GM12878 (cell line): Measurements from ENCODE around the gene CPD. TPM values are rescaled to one million over a fixed set of nuclear protein-coding genes. Genes with fewer than 3 reads are reported as not detected.
"Not testable (repeated sequence)": the region's sequence is repeated elsewhere in the genome, so short reads cannot be mapped to it uniquely, and the experiment has no call there.

ENCODE experiments used
- ATAC-seq: fragments of 200-7000 bp; cut with Tn5 transposase; 3 replicates; pipeline ENCODE4 v1.9.1; 2020; ENCODE audit warnings: mild to moderate bottlenecking, moderate library complexity
- BruUV-seq: library from RNA; stranded (reverse); fragments of 400-500 nt; replicated peaks from 2 replicates; lab custom pipeline; 2021; lab: Mats Ljungman, UMichigan
- CTCF ChIA-PET: fragments of 300-600 bp; sonication (Branson Sonifier 250); formaldehyde crosslinking; extraction: SDS; loops from one replicate; lab custom pipeline; 2021; ENCODE audit warnings: inconsistent platforms; lab: Yijun Ruan, JAX
- POLR2A ChIA-PET: fragments of 350-600 bp; formaldehyde crosslinking; extraction: SDS; loops from one replicate; lab custom pipeline; 2021; ENCODE audit warnings: inconsistent platforms; lab: Charles Lee
- RAD21 ChIA-PET: fragments of 300-600 bp; sonication (Branson Sonifier 250); formaldehyde crosslinking; loops from one replicate; lab custom pipeline; 2023; ENCODE audit warnings: antibody characterized with exemption; ENCODE audit not compliant: unreplicated experiment; lab: Charles Lee
- SMC1A ChIA-PET: fragments of 300-600 bp; sonication (Branson Sonifier 250); formaldehyde crosslinking; loops from one replicate; lab custom pipeline; 2023; ENCODE audit not compliant: unreplicated experiment, uncharacterized antibody; lab: Charles Lee
- DNase-seq: peaks from one replicate; pipeline ENCODE4 v3.0.0-alpha.2; 2011; ENCODE audit warnings: low read depth, low spot score
- FAIRE-seq: peaks from 3 replicates; lab custom pipeline; 2011; peaks lifted over from hg19 to GRCh38; lab: Jason Lieb, UNC
- H2AFZ ChIP-seq: 2 replicates; pipeline ENCODE4 v1.6.0; 2011; ENCODE audit warnings: low read depth, low read length, control low read depth; ENCODE audit not compliant: control insufficient read depth
- H3K27ac ChIP-seq: 2 replicates; pipeline ENCODE4 v1.5.1; 2011; ENCODE audit warnings: control low read depth; ENCODE audit not compliant: control insufficient read depth, insufficient read depth
- H3K27me3 ChIP-seq, 2 experiments: replicated peaks in 1 of 2; 2 replicates each; pipeline versions ENCODE4 v1.6.0 to v1.6.1; 2011; ENCODE audit warnings: low read length in 1 of 2; ENCODE audit not compliant: control insufficient read depth in 2 of 2, insufficient read depth in 2 of 2
- H3K36me3 ChIP-seq, 2 experiments: 2 replicates each; pipeline ENCODE4 v1.5.1; 2011; ENCODE audit warnings: low read length in 1 of 2; ENCODE audit not compliant: control insufficient read depth in 2 of 2, insufficient read depth in 2 of 2
- H3K4me1 ChIP-seq: 2 replicates; pipeline ENCODE4 v1.6.1; 2011; ENCODE audit warnings: mild to moderate bottlenecking, low read length, moderate library complexity, mixed read lengths; ENCODE audit not compliant: control insufficient read depth, insufficient read depth
- H3K4me2 ChIP-seq: 2 replicates; pipeline ENCODE4 v1.6.0; 2011; ENCODE audit warnings: control low read depth; ENCODE audit not compliant: control insufficient read depth, insufficient read depth
- H3K4me3 ChIP-seq: fragments of 200-600 bp; sonication (generic); 2 replicates; pipeline ENCODE4 v1.5.1; 2016
- H3K79me2 ChIP-seq: 2 replicates; pipeline ENCODE4 v1.6.0; 2011; ENCODE audit warnings: low read length; ENCODE audit not compliant: control insufficient read depth, insufficient read depth
- H3K9ac ChIP-seq: 2 replicates; pipeline ENCODE4 v1.8.0; 2011; ENCODE audit warnings: low read length, control low read depth, mixed read lengths; ENCODE audit not compliant: control insufficient read depth, insufficient read depth
- H3K9me3 ChIP-seq: replicated peaks from 3 replicates; pipeline ENCODE4 v1.5.1; 2011; ENCODE audit warnings: mild to moderate bottlenecking, low read length; ENCODE audit not compliant: control insufficient read depth, insufficient read depth
- H4K20me1 ChIP-seq: 2 replicates; pipeline ENCODE4 v1.6.0; 2011; ENCODE audit not compliant: control insufficient read depth, insufficient read depth
- BACH1 ChIP-seq: fragments of 450-650 bp; IDR thresholded peaks from 2 replicates; pipeline ENCODE4 v1.6.1; 2017; ENCODE audit warnings: mild to moderate bottlenecking, borderline replicate concordance
- CBFB ChIP-seq: IDR thresholded peaks from 2 replicates; pipeline ENCODE4 v1.6.1; 2016; ENCODE audit warnings: antibody characterized with exemption, low read depth
- RUNX3 ChIP-seq: IDR thresholded peaks from 2 replicates; pipeline ENCODE4 v1.6.1; 2012; ENCODE audit warnings: low read length, inconsistent platforms
- YBX1 ChIP-seq: fragments of 450-650 bp; IDR thresholded peaks from 2 replicates; pipeline ENCODE4 v1.6.1; 2016; ENCODE audit warnings: antibody characterized with exemption
- YY1 ChIP-seq: IDR thresholded peaks from 2 replicates; pipeline ENCODE4 v1.6.1; 2011; ENCODE audit warnings: low read depth, mild to moderate bottlenecking, low read length
- WGBS: methylation state at CpG from one replicate; pipeline ENCODE4 v1.1.6; 2016; ENCODE audit warnings: low lambda C conversion rate; ENCODE audit not compliant: insufficient replicate concordance, insufficient coverage; ENCODE audit errors: missing lambda C conversion rate; 5-methylcytosine and 5-hydroxymethylcytosine counted together
- in situ Hi-C: fragments of 300-500 bp; cut with MboI; formaldehyde crosslinking; loops from 9 replicates; pipeline ENCODE4 v1.14.3; 2018; ENCODE audit warnings: mixed read lengths
- intact Hi-C: fragments of 100-400 bp; cut with micrococcal nuclease; formaldehyde crosslinking; loops from one replicate; pipeline ENCODE4 v1.14.2; 2022; ENCODE audit not compliant: unreplicated experiment
- polyA plus RNA-seq, 11 experiments: library from polyadenylated mRNA; depleted of rRNA in 4 of 11; unstranded in 6 of 11; stranded (reverse) in 5 of 11; fragments of >200 nt; fragmentation: Nextera tagmentation in 4 of 11; fragmentation: Illumina TruSeq in 1 of 11; extraction: Ambion mirVana in 4 of 11; extraction: Trizol in 1 of 11; gene quantifications; 1 replicate in 1 of 11; 2 replicates in 10 of 11; pipeline versions ENCODE4 v1.2.1 to v1.2.3, GENCODE V29; 2011 to 2016; ENCODE audit warnings: inconsistent platforms in 2 of 11, missing spikeins in 2 of 11, low read depth in 1 of 11
- total RNA-seq, 4 experiments: library from RNA; depleted of rRNA in 3 of 4; stranded (reverse); fragments of >200 nt in 3 of 4; fragmentation: Illumina TruSeq in 1 of 4; extraction: Trizol in 1 of 4; gene quantifications; 2 replicates each; pipeline versions ENCODE4 v1.2.1 to v1.2.3, GENCODE V29; 2013 to 2021
- TF ChIP-seq, protein P1 (sequence below): fragments of 450-650 bp; IDR thresholded peaks from 2 replicates; pipeline ENCODE4 v1.6.1; 2016; ENCODE audit warnings: mild to moderate bottlenecking, moderate library complexity, borderline replicate concordance
- TF ChIP-seq, protein P2 (sequence below): fragments of 450-650 bp; IDR thresholded peaks from 2 replicates; pipeline ENCODE4 v1.6.1; 2017; ENCODE audit warnings: mild to moderate bottlenecking, moderate library complexity

The CPD gene
- total and polyA plus RNA-seq, 10 of the 15 experiments (the other 5 are each of a cell fraction or from before 2014, with no cell fraction given): 3.5 to 24.2 (median 15.7) TPM

DNA sequence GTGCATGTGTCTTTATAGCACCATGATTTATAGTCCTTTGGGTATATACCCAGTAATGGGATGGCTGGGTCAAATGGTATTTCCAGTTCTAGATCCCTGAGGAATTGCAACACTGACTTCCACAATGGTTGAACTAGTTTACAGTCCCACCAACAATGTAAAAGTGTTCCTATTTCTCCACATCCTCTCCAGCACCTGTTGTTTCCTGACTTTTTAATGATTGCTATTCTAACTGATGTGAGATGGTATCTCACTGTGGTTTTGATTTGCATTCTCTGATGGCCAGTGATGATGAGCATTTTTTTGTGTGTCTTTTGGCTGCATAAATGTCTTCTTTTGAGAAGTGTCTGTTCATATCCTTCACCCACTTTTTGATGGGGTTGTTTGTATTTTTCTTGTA, 67.9 kb downstream of the CPD start:
- RAD21 ChIA-PET: not testable (repeated sequence)

DNA sequence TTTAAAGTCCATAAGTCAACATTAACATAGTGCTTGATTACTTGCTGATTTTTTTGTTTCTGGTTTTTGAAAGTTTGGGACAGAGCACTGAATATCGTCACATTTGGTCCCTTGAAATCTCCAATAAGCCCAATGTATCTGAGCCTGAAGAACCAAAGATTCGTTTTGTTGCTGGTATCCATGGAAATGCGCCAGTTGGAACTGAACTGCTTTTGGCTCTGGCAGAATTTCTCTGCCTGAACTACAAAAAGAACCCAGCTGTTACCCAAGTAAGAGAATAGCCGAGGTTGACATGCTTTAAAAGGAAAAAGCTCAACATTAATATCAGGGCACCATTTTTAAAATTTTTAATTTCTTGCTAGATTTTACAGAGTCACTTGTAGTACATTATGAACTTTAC, 70.8 kb downstream of the CPD start:
- Histone ChIP-seq H2AFZ (no peak overlapping the region), H3K9me3 (no peaks in the 10 kb centered on the region; the same call in 2 of the 3 replicates), H3K27ac (no peak overlapping the region), H3K4me1 (no peaks in the 10 kb centered on the region), H3K9ac (no peak overlapping the region), H3K36me3 (peaks cover 0 to 4% of the 10 kb centered on the region in 2 experiments; a peak in 3 of 4 replicates), H3K27me3 (no peaks in the 10 kb centered on the region), H4K20me1 (no peaks in the 10 kb centered on the region), H3K4me3 (no peak overlapping the region), H3K79me2 (no peaks in the 10 kb centered on the region), H3K4me2 (no peak overlapping the region)
- FAIRE-seq (no peak), DNase-seq (no peak), ATAC-seq (no peak)
- no TSS peak for BruUV-seq
- 87% methylated on average over 4 of the region's 4 CpGs for WGBS
- SMC1A ChIA-PET: interaction anchor here (1.0 kb wide), 1 partner anchor 324 kb away, joined by 4 read pairs; no protein-coding TSS in a partner anchor
- in situ Hi-C loops: no loop called here
- RAD21 ChIA-PET: no interaction called here
- POLR2A ChIA-PET: no interaction called here
- CTCF ChIA-PET: interaction anchor here (0.6 kb wide), 1 partner anchor 59 kb away, joined by 3 read pairs; no protein-coding TSS in a partner anchor
- intact Hi-C loops: no loop called here
- TF ChIP-seq, protein P1, sequence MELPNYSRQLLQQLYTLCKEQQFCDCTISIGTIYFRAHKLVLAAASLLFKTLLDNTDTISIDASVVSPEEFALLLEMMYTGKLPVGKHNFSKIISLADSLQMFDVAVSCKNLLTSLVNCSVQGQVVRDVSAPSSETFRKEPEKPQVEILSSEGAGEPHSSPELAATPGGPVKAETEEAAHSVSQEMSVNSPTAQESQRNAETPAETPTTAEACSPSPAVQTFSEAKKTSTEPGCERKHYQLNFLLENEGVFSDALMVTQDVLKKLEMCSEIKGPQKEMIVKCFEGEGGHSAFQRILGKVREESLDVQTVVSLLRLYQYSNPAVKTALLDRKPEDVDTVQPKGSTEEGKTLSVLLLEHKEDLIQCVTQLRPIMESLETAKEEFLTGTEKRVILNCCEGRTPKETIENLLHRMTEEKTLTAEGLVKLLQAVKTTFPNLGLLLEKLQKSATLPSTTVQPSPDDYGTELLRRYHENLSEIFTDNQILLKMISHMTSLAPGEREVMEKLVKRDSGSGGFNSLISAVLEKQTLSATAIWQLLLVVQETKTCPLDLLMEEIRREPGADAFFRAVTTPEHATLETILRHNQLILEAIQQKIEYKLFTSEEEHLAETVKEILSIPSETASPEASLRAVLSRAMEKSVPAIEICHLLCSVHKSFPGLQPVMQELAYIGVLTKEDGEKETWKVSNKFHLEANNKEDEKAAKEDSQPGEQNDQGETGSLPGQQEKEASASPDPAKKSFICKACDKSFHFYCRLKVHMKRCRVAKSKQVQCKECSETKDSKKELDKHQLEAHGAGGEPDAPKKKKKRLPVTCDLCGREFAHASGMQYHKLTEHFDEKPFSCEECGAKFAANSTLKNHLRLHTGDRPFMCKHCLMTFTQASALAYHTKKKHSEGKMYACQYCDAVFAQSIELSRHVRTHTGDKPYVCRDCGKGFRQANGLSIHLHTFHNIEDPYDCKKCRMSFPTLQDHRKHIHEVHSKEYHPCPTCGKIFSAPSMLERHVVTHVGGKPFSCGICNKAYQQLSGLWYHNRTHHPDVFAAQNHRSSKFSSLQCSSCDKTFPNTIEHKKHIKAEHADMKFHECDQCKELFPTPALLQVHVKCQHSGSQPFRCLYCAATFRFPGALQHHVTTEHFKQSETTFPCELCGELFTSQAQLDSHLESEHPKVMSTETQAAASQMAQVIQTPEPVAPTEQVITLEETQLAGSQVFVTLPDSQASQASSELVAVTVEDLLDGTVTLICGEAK: no peak
- TF ChIP-seq YY1 (no peak), BACH1 (no peak), RUNX3 (no peak), YBX1 (no peak), CBFB (no peak)
- TF ChIP-seq, protein P2, sequence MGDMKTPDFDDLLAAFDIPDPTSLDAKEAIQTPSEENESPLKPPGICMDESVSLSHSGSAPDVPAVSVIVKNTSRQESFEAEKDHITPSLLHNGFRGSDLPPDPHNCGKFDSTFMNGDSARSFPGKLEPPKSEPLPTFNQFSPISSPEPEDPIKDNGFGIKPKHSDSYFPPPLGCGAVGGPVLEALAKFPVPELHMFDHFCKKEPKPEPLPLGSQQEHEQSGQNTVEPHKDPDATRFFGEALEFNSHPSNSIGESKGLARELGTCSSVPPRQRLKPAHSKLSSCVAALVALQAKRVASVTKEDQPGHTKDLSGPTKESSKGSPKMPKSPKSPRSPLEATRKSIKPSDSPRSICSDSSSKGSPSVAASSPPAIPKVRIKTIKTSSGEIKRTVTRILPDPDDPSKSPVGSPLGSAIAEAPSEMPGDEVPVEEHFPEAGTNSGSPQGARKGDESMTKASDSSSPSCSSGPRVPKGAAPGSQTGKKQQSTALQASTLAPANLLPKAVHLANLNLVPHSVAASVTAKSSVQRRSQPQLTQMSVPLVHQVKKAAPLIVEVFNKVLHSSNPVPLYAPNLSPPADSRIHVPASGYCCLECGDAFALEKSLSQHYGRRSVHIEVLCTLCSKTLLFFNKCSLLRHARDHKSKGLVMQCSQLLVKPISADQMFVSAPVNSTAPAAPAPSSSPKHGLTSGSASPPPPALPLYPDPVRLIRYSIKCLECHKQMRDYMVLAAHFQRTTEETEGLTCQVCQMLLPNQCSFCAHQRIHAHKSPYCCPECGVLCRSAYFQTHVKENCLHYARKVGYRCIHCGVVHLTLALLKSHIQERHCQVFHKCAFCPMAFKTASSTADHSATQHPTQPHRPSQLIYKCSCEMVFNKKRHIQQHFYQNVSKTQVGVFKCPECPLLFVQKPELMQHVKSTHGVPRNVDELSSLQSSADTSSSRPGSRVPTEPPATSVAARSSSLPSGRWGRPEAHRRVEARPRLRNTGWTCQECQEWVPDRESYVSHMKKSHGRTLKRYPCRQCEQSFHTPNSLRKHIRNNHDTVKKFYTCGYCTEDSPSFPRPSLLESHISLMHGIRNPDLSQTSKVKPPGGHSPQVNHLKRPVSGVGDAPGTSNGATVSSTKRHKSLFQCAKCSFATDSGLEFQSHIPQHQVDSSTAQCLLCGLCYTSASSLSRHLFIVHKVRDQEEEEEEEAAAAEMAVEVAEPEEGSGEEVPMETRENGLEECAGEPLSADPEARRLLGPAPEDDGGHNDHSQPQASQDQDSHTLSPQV: no peak

More for the DNA sequence above, 67.9 kb downstream of the CPD start:
- POLR2A ChIA-PET, H3K79me2 ChIP-seq, DNase-seq, SMC1A ChIA-PET, H3K27me3 ChIP-seq, FAIRE-seq, in situ Hi-C loops, H3K9ac ChIP-seq, H3K4me1 ChIP-seq, H3K4me3 ChIP-seq, intact Hi-C loops, ATAC-seq, H3K27ac ChIP-seq, BruUV-seq, H3K36me3 ChIP-seq, H3K4me2 ChIP-seq, H2AFZ ChIP-seq, H3K9me3 ChIP-seq, H4K20me1 ChIP-seq: not testable (repeated sequence)
- CTCF ChIA-PET: interaction anchor here (1.2 kb wide), 1 partner anchor 342 kb away, joined by 3 read pairs; no protein-coding TSS in a partner anchor
